ENCODE data around the gene MDGA2. TPM values are rescaled to one million over a fixed set of nuclear protein-coding genes. Genes with fewer than 3 reads are reported as not detected.

Gene MDGA2
- total and polyA plus RNA-seq, 9 of the 15 experiments (the other 6 are each of a cell fraction or from before 2014, with no cell fraction given): 0.01 to 0.18 (median 0.03) TPM; not detected in 5

GRCh38 chr14:47466916-47467315, 208.5 kb downstream of the MDGA2 start:
- Histone ChIP-seq H3K4me3 (no peak overlapping the region), H3K36me3 (ENCODE audit: control insufficient read depth, insufficient read depth, low read length) (no peaks in the 10 kb centered on the region), H3K79me2 (ENCODE audit: control insufficient read depth, insufficient read depth, low read length) (no peaks in the 10 kb centered on the region), H4K20me1 (replicated peaks; ENCODE audit: control insufficient read depth, insufficient read depth, low read length) (no peaks in the 10 kb centered on the region), H3K4me1 (replicated peaks in 1 of 2; ENCODE audit: control insufficient read depth in 2 of 2, insufficient read depth in 2 of 2, low read length in 2 of 2) (no peaks in the 10 kb centered on the region), H2AFZ (ENCODE audit: low read depth, low read length) (no peak overlapping the region), H3K27ac (ENCODE audit: extremely low read depth, low read depth, low read length) (no peak overlapping the region), H3K4me2 (ENCODE audit: insufficient read depth, low read length) (no peak overlapping the region), H3K9ac (ENCODE audit: insufficient read depth in 1 of 2, low read depth in 2 of 2, low read length in 2 of 2) (no peak overlapping the region), H3K9me1 (ENCODE audit: control insufficient read depth, insufficient read depth, low read length) (no peaks in the 10 kb centered on the region), H3K9me3 (replicated peaks; ENCODE audit: control insufficient read depth, insufficient read depth, low read depth, low read length) (no peaks in the 10 kb centered on the region), H3K27me3 (ENCODE audit: control insufficient read depth in 2 of 2, insufficient read depth in 2 of 2, low read length in 2 of 2) (no peaks in the 10 kb centered on the region)
- FAIRE-seq (no peak), ATAC-seq (no peak), DNase-seq (ENCODE audit: extremely low read depth in 1 of 4, low spot score in 3 of 4) (no peak)
- ChIA-PET POLR2A (no interaction called here), CTCF (ENCODE audit: low intra/inter-chr PET ratio) (no interaction called here)
- in situ Hi-C loops (cut with MboI) (no loop called here), intact Hi-C loops (cut with micrococcal nuclease) (no loop called here)
- no peak for TF ChIP-seq DIDO1 (tag; IDR thresholded peaks at IDR 0.05; ENCODE audit: low read depth)
- BruUV-seq (replicated peaks): no TSS peak

- CTCF ChIA-PET (ENCODE audit: low intra/inter-chr PET ratio): no interaction called here
- in situ Hi-C loops (cut with MboI): no loop called here
These were observed 221.4 kb downstream of the MDGA2 start for GRCh38 chr14:47454025-47454424.

More at GRCh38 chr14:47454025-47454424, 221.4 kb downstream of the MDGA2 start:
- FAIRE-seq: no peak
- no peaks in the 10 kb centered on the region for H3K36me3 ChIP-seq (ENCODE audit: control insufficient read depth, insufficient read depth, low read length)
- WGBS (ENCODE audit: insufficient coverage, low coverage, missing lambda C conversion rate): 0% methylated on average over 2 of the region's 2 CpGs
- H3K9me3 ChIP-seq (replicated peaks; ENCODE audit: control insufficient read depth, insufficient read depth, low read depth, low read length): no peaks in the 10 kb centered on the region
- no peak overlapping the region for H3K4me2 ChIP-seq (ENCODE audit: insufficient read depth, low read length)
- no peak overlapping the region for H3K9ac ChIP-seq (ENCODE audit: insufficient read depth in 1 of 2, low read depth in 2 of 2, low read length in 2 of 2)
- no TSS peak for BruUV-seq (replicated peaks)
- no peak for DNase-seq (ENCODE audit: extremely low read depth in 1 of 4, low spot score in 3 of 4)
- no peak for TF ChIP-seq E2F3 (CRISPR knock-in tag; IDR thresholded peaks at IDR 0.05)
- TF ChIP-seq ZNF586 (CRISPR knock-in tag; conservative IDR thresholded peaks at IDR 0.05): no peak
- TF ChIP-seq MAZ (CRISPR knock-in tag; conservative IDR thresholded peaks at IDR 0.05 in 1 of 2, IDR thresholded peaks at IDR 0.05 in 1 of 2): no peak
- TF ChIP-seq PATZ1 (CRISPR knock-in tag; IDR thresholded peaks at IDR 0.05; ENCODE audit: borderline replicate concordance): no peak
- TF ChIP-seq PHTF2 (CRISPR knock-in tag; IDR thresholded peaks at IDR 0.05): no peak
- no peak for TF ChIP-seq MECOM (CRISPR knock-in tag; IDR thresholded peaks at IDR 0.05)
- TF ChIP-seq CBX5 (IDR thresholded peaks at IDR 0.05; ENCODE audit: borderline replicate concordance, low read depth): no peak
- no peak for TF ChIP-seq PRMT5 (CRISPR knock-in tag; IDR thresholded peaks at IDR 0.05)
- TF ChIP-seq NBN (IDR thresholded peaks at IDR 0.05; ENCODE audit: low read depth): no peak
- TF ChIP-seq ZNF277 (CRISPR knock-in tag; IDR thresholded peaks at IDR 0.05; ENCODE audit: borderline replicate concordance): no peak
- no peak for TF ChIP-seq RBM15 (IDR thresholded peaks at IDR 0.05; ENCODE audit: insufficient read depth, low read length)
- TF ChIP-seq ZZZ3 (IDR thresholded peaks at IDR 0.05): no peak
- H3K79me2 ChIP-seq (ENCODE audit: control insufficient read depth, insufficient read depth, low read length): no peaks in the 10 kb centered on the region
- no peak overlapping the region for H2AFZ ChIP-seq (ENCODE audit: low read depth, low read length)
- H3K9me1 ChIP-seq (ENCODE audit: control insufficient read depth, insufficient read depth, low read length): no peaks in the 10 kb centered on the region
- POLR2A ChIA-PET: no interaction called here
- H4K20me1 ChIP-seq (replicated peaks; ENCODE audit: control insufficient read depth, insufficient read depth, low read length): no peaks in the 10 kb centered on the region
- H3K27ac ChIP-seq (ENCODE audit: extremely low read depth, low read depth, low read length): no peak overlapping the region
- no peaks in the 10 kb centered on the region for H3K4me1 ChIP-seq (replicated peaks in 1 of 2; ENCODE audit: control insufficient read depth in 2 of 2, insufficient read depth in 2 of 2, low read length in 2 of 2)
- ATAC-seq: no peak
- intact Hi-C loops (cut with micrococcal nuclease): no loop called here
- H3K4me3 ChIP-seq: no peak overlapping the region
- H3K27me3 ChIP-seq (ENCODE audit: control insufficient read depth in 2 of 2, insufficient read depth in 2 of 2, low read length in 2 of 2): no peaks in the 10 kb centered on the region

All from K562 (cell line).